Mesenchymal stem cell (in vitro differentiated cells and primary cell): ENCODE results near the gene ATOH1. TPM values are rescaled to one million over a fixed set of nuclear protein-coding genes. Genes with fewer than 3 reads are reported as not detected.

Experiments
- DNase-seq: peaks from one replicate; pipeline ENCODE4 v3.0.0-alpha.2; 2013
- H2AFZ ChIP-seq: one replicate; pipeline ENCODE4 v1.6.1; 2013; ENCODE audit warnings: low read depth, mild to moderate bottlenecking, control low read depth, inconsistent platforms, low read length, moderate library complexity
- H2AK5ac ChIP-seq: 2 replicates; pipeline ENCODE4 v1.6.1; 2013; ENCODE audit warnings: low read length, moderate library complexity, mild to moderate bottlenecking, inconsistent platforms; ENCODE audit not compliant: severe bottlenecking
- H2BK120ac ChIP-seq: one replicate; pipeline ENCODE4 v1.6.1; 2013; ENCODE audit warnings: low read depth, mild to moderate bottlenecking, inconsistent platforms, low read length, moderate library complexity
- H2BK12ac ChIP-seq, 2 experiments: one replicate each; pipeline ENCODE4 v1.6.1; 2013; ENCODE audit warnings: inconsistent platforms in 2 of 2, low read length in 2 of 2, mild to moderate bottlenecking in 2 of 2, moderate library complexity in 2 of 2, control low read depth in 1 of 2
- H2BK15ac ChIP-seq: one replicate; pipeline ENCODE4 v1.6.1; 2013; ENCODE audit warnings: mild to moderate bottlenecking, low read depth, inconsistent platforms; ENCODE audit not compliant: poor library complexity, severe bottlenecking
- H2BK5ac ChIP-seq: 2 replicates; pipeline ENCODE4 v1.6.1; 2013; ENCODE audit warnings: low read depth, mild to moderate bottlenecking, low read length, control low read depth, inconsistent platforms; ENCODE audit not compliant: poor library complexity, severe bottlenecking
- H3K14ac ChIP-seq, 2 experiments: one replicate each; pipeline ENCODE4 v1.6.1; 2013; ENCODE audit warnings: inconsistent platforms in 2 of 2, low read length in 2 of 2, control low read depth in 1 of 2, mild to moderate bottlenecking in 1 of 2, moderate library complexity in 1 of 2
- H3K18ac ChIP-seq, 2 experiments: one replicate each; pipeline ENCODE4 v1.6.1; 2013; ENCODE audit warnings: inconsistent platforms in 2 of 2, low read length in 2 of 2, control low read depth in 1 of 2, low read depth in 1 of 2, mild to moderate bottlenecking in 1 of 2
- H3K23ac ChIP-seq, 2 experiments: one replicate each; pipeline ENCODE4 v1.6.1; 2013; ENCODE audit warnings: inconsistent platforms in 2 of 2, low read length in 2 of 2, mild to moderate bottlenecking in 2 of 2, moderate library complexity in 2 of 2, control low read depth in 1 of 2
- H3K27ac ChIP-seq: 2 replicates; pipeline ENCODE4 v1.5.1; 2013; ENCODE audit warnings: mild to moderate bottlenecking, moderate library complexity, low read length, control low read depth, inconsistent platforms; ENCODE audit not compliant: poor library complexity, severe bottlenecking
- H3K27me3 ChIP-seq, 2 experiments: 2 replicates each; pipeline versions ENCODE4 v1.6.1 to v1.7.0; 2013; ENCODE audit warnings: low read length in 2 of 2, mild to moderate bottlenecking in 2 of 2, moderate library complexity in 2 of 2, control low read depth in 1 of 2, inconsistent platforms in 1 of 2; ENCODE audit not compliant: control insufficient read depth in 1 of 2, insufficient read depth in 1 of 2
- H3K36me3 ChIP-seq, 2 experiments: 2 replicates each; pipeline versions ENCODE4 v1.6.1 to v1.7.0; 2013; ENCODE audit warnings: low read length in 2 of 2, control low read depth in 1 of 2, inconsistent platforms in 1 of 2, low read depth in 1 of 2, mild to moderate bottlenecking in 1 of 2; ENCODE audit not compliant: insufficient read depth in 2 of 2, control insufficient read depth in 1 of 2
- H3K4ac ChIP-seq, 2 experiments: one replicate each; pipeline ENCODE4 v1.6.1; 2013; ENCODE audit warnings: inconsistent platforms in 2 of 2, low read length in 2 of 2, mild to moderate bottlenecking in 2 of 2, moderate library complexity in 2 of 2, control low read depth in 1 of 2, low read depth in 1 of 2
- H3K4me1 ChIP-seq: 2 replicates; pipeline ENCODE4 v1.6.1; 2013; ENCODE audit warnings: low read depth, low read length, control low read depth; ENCODE audit not compliant: control insufficient read depth, insufficient read depth
- H3K4me2 ChIP-seq: 2 replicates; pipeline ENCODE4 v1.6.1; 2013; ENCODE audit warnings: low read length, mild to moderate bottlenecking, inconsistent platforms; ENCODE audit not compliant: poor library complexity, severe bottlenecking
- H3K4me3 ChIP-seq, 2 experiments: 2 replicates each; pipeline versions ENCODE4 v1.5.1 to v1.7.0; 2013; ENCODE audit warnings: low read length in 2 of 2, mild to moderate bottlenecking in 2 of 2, control low read depth in 1 of 2, low read depth in 1 of 2; ENCODE audit not compliant: insufficient read depth in 1 of 2
- H3K79me1 ChIP-seq: replicated peaks from 2 replicates; pipeline ENCODE4 v1.6.1; 2013; ENCODE audit warnings: mild to moderate bottlenecking, control low read depth, low read length, inconsistent platforms; ENCODE audit not compliant: poor library complexity, severe bottlenecking
- H3K9ac ChIP-seq: 2 replicates; pipeline ENCODE4 v1.7.0; 2013; ENCODE audit warnings: mild to moderate bottlenecking, low read length, moderate library complexity
- H3K9me3 ChIP-seq: 2 replicates; pipeline ENCODE4 v1.7.0; 2013; ENCODE audit warnings: mild to moderate bottlenecking, low read length; ENCODE audit not compliant: control insufficient read depth
- H4K8ac ChIP-seq: one replicate; pipeline ENCODE4 v1.6.1; 2013; ENCODE audit warnings: inconsistent platforms, mild to moderate bottlenecking, low read length, moderate library complexity
- H4K91ac ChIP-seq: one replicate; pipeline ENCODE4 v1.6.1; 2013; ENCODE audit warnings: mild to moderate bottlenecking, low read length, inconsistent platforms
- WGBS: methylation state at CpG from one replicate; pipeline ENCODE4 v1.1.7; 2013; ENCODE audit warnings: mixed read lengths; 5-methylcytosine and 5-hydroxymethylcytosine counted together
- polyA plus RNA-seq, 2 experiments: library from polyadenylated mRNA; stranded (reverse); fragments of 200-250 nt; gene quantifications; one replicate each; pipeline ENCODE4 v1.2.3, GENCODE V29; 2013

The ATOH1 gene
- not detected for polyA plus RNA-seq (2013, experiment 1 of 2)
- not detected for polyA plus RNA-seq (2013, experiment 2 of 2)

- H2BK12ac ChIP-seq = no peak within 1 kb of the TSS
- H3K23ac ChIP-seq = peak within 1 kb of the TSS in 1 of 2 experiments; percentile 67
- H3K79me1 ChIP-seq = no peaks in the 10 kb centered on the region
- no peak within 1 kb of the TSS for H3K14ac ChIP-seq
- H3K9me3 ChIP-seq = peaks cover 2% of the 10 kb centered on the region
- no peak within 1 kb of the TSS for H2BK5ac ChIP-seq
- no peak within 1 kb of the TSS for H3K9ac ChIP-seq
- H2BK120ac ChIP-seq = no peak within 1 kb of the TSS
- peak within 1 kb of the TSS; percentile 52 to 67 for H3K4me3 ChIP-seq
- H3K4me1 ChIP-seq = peaks cover 26% of the 10 kb centered on the region
- H2AFZ ChIP-seq = peak within 1 kb of the TSS; percentile 44
- H2AK5ac ChIP-seq = no peak within 1 kb of the TSS
- no peak for DNase-seq
- no peak within 1 kb of the TSS for H4K8ac ChIP-seq
- peaks cover 68 to 82% of the 10 kb centered on the region in 2 experiments for H3K27me3 ChIP-seq
- H3K18ac ChIP-seq = no peak within 1 kb of the TSS
- H2BK15ac ChIP-seq = no peak within 1 kb of the TSS
- peaks cover 0 to 3% of the 10 kb centered on the region in 2 experiments for H3K36me3 ChIP-seq
- no peak within 1 kb of the TSS for H4K91ac ChIP-seq
- under 1% methylated on average over 46 of the region's 46 CpGs for WGBS
- H3K27ac ChIP-seq = no peak within 1 kb of the TSS
- peak within 1 kb of the TSS; percentile 98 for H3K4me2 ChIP-seq
- H3K4ac ChIP-seq = no peak within 1 kb of the TSS
These were observed at the start of gene ATOH1 for GRCh38 chr4:93828332-93828994. ATOH1 (plus strand) TSS chr4:93828753; CDS start chr4:93828927, 174 bp downstream.

DNA sequence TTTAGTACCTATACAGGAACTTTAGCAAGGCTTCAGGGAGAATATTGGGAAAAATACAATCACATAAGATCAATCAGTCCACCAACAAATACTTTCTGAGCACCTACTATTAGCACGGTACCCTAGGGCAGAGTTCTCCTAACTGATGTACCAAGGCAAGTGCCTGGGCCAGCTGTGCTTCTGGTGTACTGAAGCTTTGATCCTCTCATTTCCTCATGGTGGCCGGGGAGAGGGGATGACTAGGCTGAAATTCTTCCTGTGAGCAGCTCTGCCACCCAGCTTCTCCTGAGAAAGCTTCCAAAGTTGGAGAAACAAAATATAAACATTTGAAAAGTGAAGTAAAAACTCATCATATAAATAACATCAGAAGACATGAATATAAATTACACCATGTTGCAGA, 49.3 kb upstream of the ATOH1 start:
- Histone ChIP-seq H3K4me2 (no peak overlapping the region), H3K27me3 (peaks cover 0 to 7% of the 10 kb centered on the region in 2 experiments), H2BK5ac (no peak overlapping the region), H3K14ac (no peak overlapping the region), H2AK5ac (no peak overlapping the region), H4K91ac (no peak overlapping the region), H3K79me1 (no peaks in the 10 kb centered on the region), H2BK15ac (no peak overlapping the region), H3K18ac (no peak overlapping the region), H4K8ac (no peak overlapping the region), H3K4me1 (no peaks in the 10 kb centered on the region), H2BK12ac (no peak overlapping the region), H3K36me3 (no peaks in the 10 kb centered on the region), H2BK120ac (no peak overlapping the region), H3K9me3 (no peaks in the 10 kb centered on the region), H3K4me3 (no peak overlapping the region), H3K4ac (no peak overlapping the region), H3K23ac (no peak overlapping the region), H2AFZ (no peak overlapping the region), H3K9ac (no peak overlapping the region), H3K27ac (no peak overlapping the region)
- WGBS = 81% methylated on average over 1 of the region's 2 CpGs
- DNase-seq = no peak

DNA sequence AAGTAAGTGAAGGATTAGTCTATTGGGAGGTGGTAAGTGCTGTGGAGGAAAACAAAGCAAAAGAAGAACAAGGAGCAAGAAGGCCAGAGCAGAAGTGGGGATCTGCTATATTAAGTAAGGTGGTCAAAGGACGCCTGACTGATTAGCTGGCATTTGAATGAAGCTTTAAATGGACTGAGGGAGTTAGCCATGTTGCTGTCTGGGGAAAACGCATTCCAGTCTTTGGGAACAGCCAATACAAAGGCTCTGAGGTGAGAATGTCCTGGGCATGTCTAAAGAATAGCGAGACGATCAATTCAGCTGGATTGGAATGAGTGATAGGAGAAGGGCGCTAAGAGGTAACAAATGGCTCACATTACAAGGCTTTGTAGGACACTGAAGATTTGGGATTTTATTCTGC, 48.5 kb upstream of the ATOH1 start:
- H2AFZ ChIP-seq = no peak overlapping the region
- no peak overlapping the region for H3K23ac ChIP-seq
- H3K79me1 ChIP-seq = no peaks in the 10 kb centered on the region
- no peak overlapping the region for H3K27ac ChIP-seq
- 84% methylated on average over 5 of the region's 5 CpGs for WGBS
- no peak overlapping the region for H2BK12ac ChIP-seq
- H4K91ac ChIP-seq = no peak overlapping the region
- no peak overlapping the region for H3K14ac ChIP-seq
- no peak overlapping the region for H2BK15ac ChIP-seq
- H4K8ac ChIP-seq = no peak overlapping the region
- H2BK120ac ChIP-seq = no peak overlapping the region
- H3K4me3 ChIP-seq = no peak overlapping the region
- no peak overlapping the region for H3K9ac ChIP-seq
- H3K18ac ChIP-seq = no peak overlapping the region
- no peak overlapping the region for H2AK5ac ChIP-seq
- no peak overlapping the region for H2BK5ac ChIP-seq
- peaks cover 0 to 7% of the 10 kb centered on the region in 2 experiments for H3K27me3 ChIP-seq
- H3K9me3 ChIP-seq = no peaks in the 10 kb centered on the region
- H3K4me2 ChIP-seq = no peak overlapping the region
- H3K4ac ChIP-seq = no peak overlapping the region
- H3K36me3 ChIP-seq = no peaks in the 10 kb centered on the region
- H3K4me1 ChIP-seq = no peaks in the 10 kb centered on the region
- DNase-seq = no peak

DNA sequence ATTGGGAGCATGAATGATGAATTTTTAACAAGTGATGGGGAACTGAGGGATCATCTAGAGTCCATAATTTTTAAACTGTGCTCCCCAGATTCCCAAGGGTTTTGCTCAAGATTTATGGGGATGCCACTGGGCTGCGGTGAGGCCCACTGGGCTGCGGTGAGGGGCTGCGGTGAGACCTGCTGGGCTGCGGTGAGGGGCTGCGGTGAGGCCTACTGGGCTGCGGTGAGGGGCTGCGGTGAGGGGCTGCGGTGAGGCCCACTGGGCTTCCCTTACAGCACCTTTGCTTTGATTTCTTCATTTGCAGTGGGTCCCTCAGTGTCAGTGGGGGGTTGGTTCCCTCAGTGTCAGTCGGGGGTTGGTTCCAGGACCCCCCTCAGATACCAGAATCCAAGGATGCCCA, 47.4 kb upstream of the ATOH1 start:
- no peak overlapping the region for H3K18ac ChIP-seq
- no peak overlapping the region for H3K27ac ChIP-seq
- no peaks in the 10 kb centered on the region for H3K36me3 ChIP-seq
- no peak overlapping the region for H3K23ac ChIP-seq
- H3K4ac ChIP-seq = no peak overlapping the region
- H2BK5ac ChIP-seq = no peak overlapping the region
- WGBS = 94% methylated on average over 8 of the region's 9 CpGs
- H4K8ac ChIP-seq = no peak overlapping the region
- H3K4me2 ChIP-seq = no peak overlapping the region
- H2AFZ ChIP-seq = no peak overlapping the region
- no peak overlapping the region for H3K4me3 ChIP-seq
- H3K27me3 ChIP-seq = peaks cover 0 to 7% of the 10 kb centered on the region in 2 experiments
- DNase-seq = no peak
- no peak overlapping the region for H4K91ac ChIP-seq
- no peak overlapping the region for H3K9ac ChIP-seq
- no peak overlapping the region for H2BK15ac ChIP-seq
- H2AK5ac ChIP-seq = no peak overlapping the region
- no peaks in the 10 kb centered on the region for H3K79me1 ChIP-seq
- H2BK120ac ChIP-seq = no peak overlapping the region
- H3K14ac ChIP-seq = peak overlapping the region in 1 of 2 experiments; percentile 33
- H3K4me1 ChIP-seq = no peaks in the 10 kb centered on the region
- no peaks in the 10 kb centered on the region for H3K9me3 ChIP-seq
- H2BK12ac ChIP-seq = no peak overlapping the region
